Omental fat pad (tissue), 4 donors: Measurements from ENCODE around the gene CRHR1. TPM values are rescaled to one million over a fixed set of nuclear protein-coding genes. Genes with fewer than 3 reads are reported as not detected.

ENCODE experiments used
- ATAC-seq: fragments of 150-250 bp; one replicate; pipeline ENCODE4 v1.9.1; 2016; ENCODE audit warnings: mild to moderate bottlenecking, moderate library complexity; ENCODE audit not compliant: low FRiP score
- DNase-seq: peaks from one replicate; pipeline ENCODE4 v3.0.0-alpha.2; 2019; ENCODE audit warnings: low spot score
- CTCF ChIP-seq, 3 donors: fragments of 450-650 bp; IDR thresholded peaks; one replicate each; pipeline ENCODE4 v1.5.1; 2016 to 2017; ENCODE audit warnings: antibody characterized with exemption in 3 of 3, mild to moderate bottlenecking in 3 of 3, moderate library complexity in 2 of 3
- total RNA-seq, 4 donors: library from RNA; depleted of rRNA; stranded (reverse); fragments of >200 nt; gene quantifications; one replicate each; pipeline ENCODE4 v1.1.0, GENCODE V29; 2016

Gene CRHR1
- total RNA-seq, 4 donors from 2014 or later = not detected

GRCh38 chr17:45787656-45788055 is 3.5 kb downstream of the CRHR1 start:
- DNase-seq = no peak
- ATAC-seq = no peak
- no peak for TF ChIP-seq CTCF (IDR thresholded peaks at IDR 0.05)

- DNase-seq (no peak), ATAC-seq (no peak)
- TF ChIP-seq CTCF (IDR thresholded peaks at IDR 0.05) = no peak
These were observed 3.9 kb downstream of the CRHR1 start for GRCh38 chr17:45788057-45788456.

GRCh38 chr17:45789874-45790273 is 5.8 kb downstream of the CRHR1 start:
- no peak for ATAC-seq
- DNase-seq = no peak
- TF ChIP-seq CTCF (IDR thresholded peaks at IDR 0.05) = no peak

GRCh38 chr17:45790296-45790922 is 6.3 kb downstream of the CRHR1 start:
- no peak for DNase-seq
- no peak for TF ChIP-seq CTCF (IDR thresholded peaks at IDR 0.05)
- no peak for ATAC-seq

- no peak for DNase-seq
These were observed 7.0 kb downstream of the CRHR1 start for GRCh38 chr17:45791041-45791582.

GRCh38 chr17:45791935-45792334 is 7.8 kb downstream of the CRHR1 start:
- ATAC-seq (no peak), DNase-seq (no peak)
- no peak for TF ChIP-seq CTCF (IDR thresholded peaks at IDR 0.05)

More at GRCh38 chr17:45791041-45791582, 7.0 kb downstream of the CRHR1 start:
- ATAC-seq = no peak
- no peak for TF ChIP-seq CTCF (IDR thresholded peaks at IDR 0.05)

- no peak for DNase-seq
- TF ChIP-seq CTCF (IDR thresholded peaks at IDR 0.05) = no peak
- ATAC-seq = no peak
These were observed 8.3 kb downstream of the CRHR1 start for GRCh38 chr17:45792437-45792836.
